Loucy (cell line): ENCODE data around the gene SLF2.

Experiments used
- EZH2phosphoT487 ChIP-seq: fragments of 200-600 bp; IDR thresholded peaks from 2 replicates; pipeline ENCODE4 v1.6.1; 2018; ENCODE audit warnings: antibody characterized with exemption, mild to moderate bottlenecking, moderate library complexity, borderline replicate concordance
- TF ChIP-seq, protein P1 (sequence below): fragments of 200-600 bp; sonication (generic); conservative IDR thresholded peaks from 2 replicates; pipeline ENCODE4 v1.5.1; 2014; ENCODE audit warnings: mild to moderate bottlenecking, antibody characterized with exemption, low read length

DNA sequence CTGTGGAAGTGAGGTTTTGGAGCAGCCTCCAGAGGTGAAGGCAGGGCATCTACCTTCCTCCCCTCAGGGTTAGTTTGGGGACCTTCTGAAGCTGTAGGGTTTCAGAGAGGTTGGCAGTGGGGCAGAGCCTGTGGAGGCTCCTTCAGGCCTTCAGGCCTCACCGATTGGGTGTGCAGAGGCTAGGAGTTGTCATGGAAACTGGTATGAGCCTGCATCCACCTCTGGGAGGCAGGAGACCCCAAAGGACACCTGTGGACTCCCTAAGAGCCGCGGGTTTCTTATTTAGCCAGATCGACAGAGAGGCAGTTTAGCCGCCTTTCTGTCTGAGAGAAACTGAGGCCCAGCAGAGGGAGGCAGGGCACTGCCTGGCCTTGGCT, 88.9 kb downstream of the SLF2 start:
- TF ChIP-seq, protein P1, sequence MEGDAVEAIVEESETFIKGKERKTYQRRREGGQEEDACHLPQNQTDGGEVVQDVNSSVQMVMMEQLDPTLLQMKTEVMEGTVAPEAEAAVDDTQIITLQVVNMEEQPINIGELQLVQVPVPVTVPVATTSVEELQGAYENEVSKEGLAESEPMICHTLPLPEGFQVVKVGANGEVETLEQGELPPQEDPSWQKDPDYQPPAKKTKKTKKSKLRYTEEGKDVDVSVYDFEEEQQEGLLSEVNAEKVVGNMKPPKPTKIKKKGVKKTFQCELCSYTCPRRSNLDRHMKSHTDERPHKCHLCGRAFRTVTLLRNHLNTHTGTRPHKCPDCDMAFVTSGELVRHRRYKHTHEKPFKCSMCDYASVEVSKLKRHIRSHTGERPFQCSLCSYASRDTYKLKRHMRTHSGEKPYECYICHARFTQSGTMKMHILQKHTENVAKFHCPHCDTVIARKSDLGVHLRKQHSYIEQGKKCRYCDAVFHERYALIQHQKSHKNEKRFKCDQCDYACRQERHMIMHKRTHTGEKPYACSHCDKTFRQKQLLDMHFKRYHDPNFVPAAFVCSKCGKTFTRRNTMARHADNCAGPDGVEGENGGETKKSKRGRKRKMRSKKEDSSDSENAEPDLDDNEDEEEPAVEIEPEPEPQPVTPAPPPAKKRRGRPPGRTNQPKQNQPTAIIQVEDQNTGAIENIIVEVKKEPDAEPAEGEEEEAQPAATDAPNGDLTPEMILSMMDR: no peak
- no peak for TF ChIP-seq EZH2phosphoT487
